ENCODE results near the gene ISG20.

The ISG20 gene
- 56.7 to 106 (median 83.5) reads per million in 4 experiments for total RNA-seq

- peak; percentile 94 for DNase-seq
Observed at GRCh38 chr15:88638626-88639372, at the start of gene ISG20. Gene ISG20 (plus strand): TSS chr15:88639016. CDS start chr15:88639367, 351 bp downstream.

- no peak for DNase-seq
Observed at GRCh38 chr15:88590759-88591158, 48.1 kb upstream of the ISG20 start.

GRCh38 chr15:88591384-88591783 lies 47.4 kb upstream of the ISG20 start:
- DNase-seq, result no peak

- no peak for DNase-seq
Observed at GRCh38 chr15:88603885-88604284, 34.9 kb upstream of the ISG20 start.

GRCh38 chr15:88604381-88605188 lies 34.2 kb upstream of the ISG20 start:
- DNase-seq, result no peak

- DNase-seq, result peak; percentile 26
Observed at GRCh38 chr15:88605189-88606069, 33.4 kb upstream of the ISG20 start.

- no peak for DNase-seq
Observed at GRCh38 chr15:88606070-88606794, 32.6 kb upstream of the ISG20 start.

- DNase-seq, result no peak
Observed at GRCh38 chr15:88607951-88608350, 30.9 kb upstream of the ISG20 start.

GRCh38 chr15:88608607-88609181 lies 30.1 kb upstream of the ISG20 start:
- no peak for DNase-seq

GRCh38 chr15:88609344-88610090 lies 29.3 kb upstream of the ISG20 start:
- DNase-seq, result no peak

- DNase-seq, result no peak
Observed at GRCh38 chr15:88610701-88611231, 28.1 kb upstream of the ISG20 start.

- DNase-seq, result no peak
Observed at GRCh38 chr15:88612186-88612796, 26.5 kb upstream of the ISG20 start.

- DNase-seq, result no peak
Observed at GRCh38 chr15:88613074-88613944, 25.5 kb upstream of the ISG20 start.

- no peak for DNase-seq
Observed at GRCh38 chr15:88615303-88616107, 23.3 kb upstream of the ISG20 start.

GRCh38 chr15:88616240-88616639 lies 22.6 kb upstream of the ISG20 start:
- no peak for DNase-seq

GRCh38 chr15:88617031-88617722 lies 21.6 kb upstream of the ISG20 start:
- no peak for DNase-seq

- DNase-seq, result no peak
Observed at GRCh38 chr15:88617790-88618189, 21.0 kb upstream of the ISG20 start.

GRCh38 chr15:88618686-88619085 lies 20.1 kb upstream of the ISG20 start:
- no peak for DNase-seq
